ENCODE measurements around the gene SBNO2.

The SBNO2 gene

GRCh38 chr19:1081301-1082164, 92.5 kb downstream of the SBNO2 start:
- Histone ChIP-seq H3K4me1 (ENCODE audit: insufficient read depth, low read length, severe bottlenecking) (peaks cover 34% of the 10 kb centered on the region), H3K27me3 (ENCODE audit: insufficient read depth, low read length) (no peaks in the 10 kb centered on the region), H3F3A (ENCODE audit: insufficient read depth, low read length) (no peaks in the 10 kb centered on the region), H3K4me3 (ENCODE audit: low read depth, low read length, poor library complexity, severe bottlenecking) (no peak overlapping the region), H3K9me2 (ENCODE audit: low read depth, low read length) (no peaks in the 10 kb centered on the region), H3K36me3 (ENCODE audit: insufficient read depth, low read length) (peaks cover 69% of the 10 kb centered on the region), H3K9ac (ENCODE audit: low read length) (no peak overlapping the region), H2AFZ (ENCODE audit: low read length) (no peak overlapping the region), H3K79me2 (ENCODE audit: insufficient read depth, low read length) (no peaks in the 10 kb centered on the region), H4K20me1 (ENCODE audit: insufficient read depth, low read length) (no peaks in the 10 kb centered on the region), H3K27ac (ENCODE audit: low read depth, low read length, poor library complexity, severe bottlenecking) (no peak overlapping the region), H3K9me3 (ENCODE audit: low read length) (no peaks in the 10 kb centered on the region), H3K4me2 (ENCODE audit: low read length) (no peak overlapping the region)
- no peak for TF ChIP-seq EZH2 (IDR thresholded peaks at IDR 0.05; ENCODE audit: borderline replicate concordance, low read length)

GRCh38 chr19:1080360-1081161, 93.5 kb downstream of the SBNO2 start:
- Histone ChIP-seq H3K4me3 (ENCODE audit: low read depth, low read length, poor library complexity, severe bottlenecking) (no peak overlapping the region), H3K4me1 (ENCODE audit: insufficient read depth, low read length, severe bottlenecking) (peaks cover 39% of the 10 kb centered on the region), H3K27ac (ENCODE audit: low read depth, low read length, poor library complexity, severe bottlenecking) (no peak overlapping the region), H3K9ac (ENCODE audit: low read length) (no peak overlapping the region), H3K36me3 (ENCODE audit: insufficient read depth, low read length) (peaks cover 69% of the 10 kb centered on the region), H3K9me3 (ENCODE audit: low read length) (no peaks in the 10 kb centered on the region), H3K4me2 (ENCODE audit: low read length) (no peak overlapping the region), H3K79me2 (ENCODE audit: insufficient read depth, low read length) (no peaks in the 10 kb centered on the region), H3K9me2 (ENCODE audit: low read depth, low read length) (no peaks in the 10 kb centered on the region), H2AFZ (ENCODE audit: low read length) (no peak overlapping the region), H3F3A (ENCODE audit: insufficient read depth, low read length) (no peaks in the 10 kb centered on the region), H3K27me3 (ENCODE audit: insufficient read depth, low read length) (no peaks in the 10 kb centered on the region), H4K20me1 (ENCODE audit: insufficient read depth, low read length) (no peaks in the 10 kb centered on the region)
- TF ChIP-seq EZH2 (IDR thresholded peaks at IDR 0.05; ENCODE audit: borderline replicate concordance, low read length): no peak
- no peak for TF ChIP-seq CTCF (IDR thresholded peaks at IDR 0.05; ENCODE audit: low read length)

- H3K36me3 ChIP-seq (ENCODE audit: insufficient read depth, low read length): peaks cover 67% of the 10 kb centered on the region
- no peaks in the 10 kb centered on the region for H4K20me1 ChIP-seq (ENCODE audit: insufficient read depth, low read length)
- no peak overlapping the region for H3K9ac ChIP-seq (ENCODE audit: low read length)
Observed at GRCh38 chr19:1079566-1080111, 94.4 kb downstream of the SBNO2 start.

More at GRCh38 chr19:1079566-1080111, 94.4 kb downstream of the SBNO2 start:
- Histone ChIP-seq H3F3A (ENCODE audit: insufficient read depth, low read length) (no peaks in the 10 kb centered on the region), H3K9me2 (ENCODE audit: low read depth, low read length) (no peaks in the 10 kb centered on the region), H3K4me2 (ENCODE audit: low read length) (no peak overlapping the region), H3K27me3 (ENCODE audit: insufficient read depth, low read length) (no peaks in the 10 kb centered on the region), H3K4me3 (ENCODE audit: low read depth, low read length, poor library complexity, severe bottlenecking) (no peak overlapping the region), H3K27ac (ENCODE audit: low read depth, low read length, poor library complexity, severe bottlenecking) (no peak overlapping the region), H3K79me2 (ENCODE audit: insufficient read depth, low read length) (no peaks in the 10 kb centered on the region), H3K9me3 (ENCODE audit: low read length) (no peaks in the 10 kb centered on the region), H2AFZ (ENCODE audit: low read length) (no peak overlapping the region), H3K4me1 (ENCODE audit: insufficient read depth, low read length, severe bottlenecking) (peaks cover 46% of the 10 kb centered on the region)
- TF ChIP-seq EZH2 (IDR thresholded peaks at IDR 0.05; ENCODE audit: borderline replicate concordance, low read length) (no peak), CTCF (IDR thresholded peaks at IDR 0.05; ENCODE audit: low read length) (no peak)
